ENCODE results near the gene EFHC1. TPM values are rescaled to one million over a fixed set of nuclear protein-coding genes. Genes with fewer than 3 reads are reported as not detected.
A peak's percentile ranks its signal among the peaks of the same experiment; 100 is the strongest.

The EFHC1 gene
- total RNA-seq, 4 donors from 2014 or later = 39.4 to 96.5 (median 41.6) TPM

DNA sequence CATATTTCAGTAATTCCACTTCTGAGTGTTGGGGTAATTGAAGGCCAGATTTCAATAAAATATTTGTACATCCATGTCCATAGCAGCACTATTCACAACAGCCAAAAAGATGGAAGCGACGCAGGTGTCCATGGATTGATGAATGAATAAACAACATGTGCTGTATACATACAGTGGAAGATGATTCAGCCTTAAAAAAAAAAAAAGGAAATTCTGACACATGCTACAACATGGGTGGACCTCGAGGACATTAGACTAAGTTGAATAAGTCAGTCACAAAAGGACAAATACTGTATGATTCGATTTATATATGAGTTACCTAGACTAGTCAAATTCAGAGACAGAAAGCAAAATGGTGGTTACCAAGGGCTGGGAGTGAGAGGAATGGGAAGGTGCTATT lies 99.5 kb downstream of the EFHC1 start:
- Histone ChIP-seq H3K36me3 (peaks cover 0 to 7% of the 10 kb centered on the region in 2 donors), H3K9me3 (no peaks in the 10 kb centered on the region), H3K27ac (no peak overlapping the region), H3K4me1 (peaks cover 17 to 33% of the 10 kb centered on the region in 2 donors), H3K27me3 (no peaks in the 10 kb centered on the region), H3K4me3 (replicated peaks in 1 of 3) (no peak overlapping the region)
- TF ChIP-seq, protein P1, sequence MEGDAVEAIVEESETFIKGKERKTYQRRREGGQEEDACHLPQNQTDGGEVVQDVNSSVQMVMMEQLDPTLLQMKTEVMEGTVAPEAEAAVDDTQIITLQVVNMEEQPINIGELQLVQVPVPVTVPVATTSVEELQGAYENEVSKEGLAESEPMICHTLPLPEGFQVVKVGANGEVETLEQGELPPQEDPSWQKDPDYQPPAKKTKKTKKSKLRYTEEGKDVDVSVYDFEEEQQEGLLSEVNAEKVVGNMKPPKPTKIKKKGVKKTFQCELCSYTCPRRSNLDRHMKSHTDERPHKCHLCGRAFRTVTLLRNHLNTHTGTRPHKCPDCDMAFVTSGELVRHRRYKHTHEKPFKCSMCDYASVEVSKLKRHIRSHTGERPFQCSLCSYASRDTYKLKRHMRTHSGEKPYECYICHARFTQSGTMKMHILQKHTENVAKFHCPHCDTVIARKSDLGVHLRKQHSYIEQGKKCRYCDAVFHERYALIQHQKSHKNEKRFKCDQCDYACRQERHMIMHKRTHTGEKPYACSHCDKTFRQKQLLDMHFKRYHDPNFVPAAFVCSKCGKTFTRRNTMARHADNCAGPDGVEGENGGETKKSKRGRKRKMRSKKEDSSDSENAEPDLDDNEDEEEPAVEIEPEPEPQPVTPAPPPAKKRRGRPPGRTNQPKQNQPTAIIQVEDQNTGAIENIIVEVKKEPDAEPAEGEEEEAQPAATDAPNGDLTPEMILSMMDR (IDR thresholded peaks at IDR 0.05) = no peak
- no peak for TF ChIP-seq POLR2A (IDR thresholded peaks at IDR 0.05)
- no peak for DNase-seq
- intact Hi-C loops (cut with DNase I) = no loop called here
- WGBS, 2 donors = 90 to 93% methylated on average over 4 of the region's 4 CpGs

DNA sequence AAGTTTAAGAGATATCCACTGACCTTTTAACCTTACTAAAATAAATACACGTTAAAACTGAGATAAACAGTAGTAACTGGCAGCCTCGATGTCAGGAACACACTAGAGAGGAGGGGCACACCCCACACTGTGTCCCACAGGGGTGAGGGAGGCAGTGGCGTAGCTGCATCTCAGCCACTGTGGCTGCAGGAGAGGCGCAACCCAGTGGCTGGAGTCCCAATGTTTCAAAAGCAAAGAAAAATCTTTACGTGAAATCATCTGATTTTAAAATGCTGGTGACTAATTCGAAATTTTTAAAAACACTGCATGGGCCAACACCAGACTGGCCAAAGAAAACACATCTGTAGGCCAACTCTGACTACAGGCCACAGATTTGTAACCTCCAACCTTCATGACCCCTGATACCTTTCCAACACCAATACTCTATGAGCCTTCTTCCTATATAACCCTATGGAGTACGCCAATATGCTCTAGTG lies 102.0 kb downstream of the EFHC1 start:
- no peak for TF ChIP-seq POLR2A (IDR thresholded peaks at IDR 0.05)
- TF ChIP-seq, protein P1 (IDR thresholded peaks at IDR 0.05) = no peak
- WGBS, 2 donors = 52 to 58% methylated on average over 7 of the region's 7 CpGs
- H3K4me1 ChIP-seq = peaks cover 17 to 32% of the 10 kb centered on the region in 2 donors
- H3K4me3 ChIP-seq (replicated peaks in 1 of 3) = no peak overlapping the region
- H3K27ac ChIP-seq = peak overlapping the region; percentile 25 to 64 (median 47)
- intact Hi-C loops (cut with DNase I) = no loop called here
- no peaks in the 10 kb centered on the region for H3K36me3 ChIP-seq
- H3K9me3 ChIP-seq = no peaks in the 10 kb centered on the region
- DNase-seq = no peak
- no peaks in the 10 kb centered on the region for H3K27me3 ChIP-seq

GRCh38 chr6:52522655-52523054 lies 102.5 kb downstream of the EFHC1 start:
- H3K4me1 ChIP-seq = peaks cover 17 to 28% of the 10 kb centered on the region in 2 donors
- 81 to 86% methylated on average over 3 of the region's 3 CpGs for WGBS, 2 donors

GRCh38 chr6:52523378-52524142 lies 103.4 kb downstream of the EFHC1 start:
- Histone ChIP-seq H3K4me1 (peaks cover 11 to 18% of the 10 kb centered on the region in 2 donors), H3K27me3 (no peaks in the 10 kb centered on the region), H3K36me3 (no peaks in the 10 kb centered on the region), H3K9me3 (no peaks in the 10 kb centered on the region), H3K4me3 (replicated peaks in 1 of 3) (no peak overlapping the region), H3K27ac (no peak overlapping the region)
- intact Hi-C loops (cut with DNase I) = no loop called here
- no peak for DNase-seq
- 79 to 88% methylated on average over 6 of the region's 6 CpGs for WGBS, 2 donors
- no peak for TF ChIP-seq POLR2A (IDR thresholded peaks at IDR 0.05)
- TF ChIP-seq, protein P1 (IDR thresholded peaks at IDR 0.05) = no peak

More at GRCh38 chr6:52522655-52523054, 102.5 kb downstream of the EFHC1 start:
- TF ChIP-seq POLR2A (IDR thresholded peaks at IDR 0.05) = no peak
- TF ChIP-seq, protein P1 (IDR thresholded peaks at IDR 0.05) = no peak
- no peak for DNase-seq
- Histone ChIP-seq H3K27ac (peak overlapping the region in 1 of 3 donors; percentile 64), H3K36me3 (no peaks in the 10 kb centered on the region), H3K27me3 (no peaks in the 10 kb centered on the region), H3K9me3 (no peaks in the 10 kb centered on the region), H3K4me3 (replicated peaks in 1 of 3) (no peak overlapping the region)
- intact Hi-C loops (cut with DNase I) = no loop called here

DNA sequence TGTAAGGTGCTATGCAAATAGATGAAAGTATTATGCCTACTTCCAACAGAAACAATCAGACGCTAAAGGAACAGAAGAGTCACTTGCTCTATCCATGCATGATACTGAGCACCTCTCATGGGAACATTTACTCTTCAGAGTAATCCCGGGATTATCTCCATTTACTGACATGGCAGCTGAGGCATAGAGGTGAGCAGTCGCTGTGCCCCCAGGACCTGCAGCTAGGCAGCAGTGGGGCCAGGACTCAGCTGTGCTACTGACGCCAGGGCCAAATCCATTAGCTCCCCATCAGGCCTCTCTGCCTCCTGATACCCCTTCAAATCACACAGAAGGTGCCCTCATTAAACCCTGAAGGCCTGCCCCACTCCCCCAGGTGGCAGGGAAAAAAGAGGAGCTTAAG lies 104.8 kb downstream of the EFHC1 start:
- no peak for DNase-seq
- Histone ChIP-seq H3K36me3 (no peaks in the 10 kb centered on the region), H3K27ac (no peak overlapping the region), H3K27me3 (no peaks in the 10 kb centered on the region), H3K9me3 (no peaks in the 10 kb centered on the region), H3K4me3 (replicated peaks in 1 of 3) (no peak overlapping the region), H3K4me1 (peaks cover 11 to 17% of the 10 kb centered on the region in 2 donors)
- WGBS, 2 donors = 85 to 99% methylated on average over 4 of the region's 4 CpGs
- intact Hi-C loops (cut with DNase I) = no loop called here
- no peak for TF ChIP-seq POLR2A (IDR thresholded peaks at IDR 0.05)
- TF ChIP-seq, protein P1 (IDR thresholded peaks at IDR 0.05) = no peak

All from thyroid gland (tissue), 4 donors.